K562 (cell line): ENCODE measurements around the gene ACCSL. TPM values are rescaled to one million over a fixed set of nuclear protein-coding genes. Genes with fewer than 3 reads are reported as not detected.

ENCODE experiments used
- ATAC-seq: fragments of 200-7000 bp; cut with Tn5 transposase; 3 replicates; pipeline ENCODE4 v1.9.1; 2020; ENCODE audit warnings: moderate library complexity
- BruUV-seq: library from RNA; stranded (reverse); fragments of 400-500 nt; replicated peaks from 2 replicates; lab custom pipeline; 2021; lab: Mats Ljungman, UMichigan
- CTCF ChIA-PET: fragments of 300-600 bp; formaldehyde crosslinking; extraction: SDS; loops from one replicate; lab custom pipeline; 2021; ENCODE audit warnings: low intra/inter-chr PET ratio; lab: Yijun Ruan, JAX
- POLR2A ChIA-PET: fragments of 300-600, 350-650 bp; sonication (Branson Sonifier 250); formaldehyde crosslinking; extraction: SDS; loops from one replicate; lab custom pipeline; 2021; ENCODE audit warnings: antibody characterized with exemption, inconsistent platforms; lab: Yijun Ruan, JAX
- DNase-seq, 4 experiments: peaks; one replicate each; pipeline versions ENCODE4 v3.0.0 to v3.0.0-alpha.2; 2011 to 2018; ENCODE audit warnings: low spot score in 3 of 4, mixed read lengths in 3 of 4; ENCODE audit errors: extremely low read depth in 1 of 4
- FAIRE-seq: peaks from 2 replicates; lab custom pipeline; 2011; peaks lifted over from hg19 to GRCh38; lab: Jason Lieb, UNC
- H2AFZ ChIP-seq: 2 replicates; pipeline ENCODE4 v1.6.0; 2011; ENCODE audit warnings: low read depth, low read length, control low read depth, inconsistent platforms
- H3K27ac ChIP-seq: fragments of 200-600 bp; 3 replicates; pipeline ENCODE4 v1.8.0; 2011; ENCODE audit warnings: low read depth, mild to moderate bottlenecking, control low read depth, inconsistent platforms, low read length, moderate library complexity, mixed read lengths; ENCODE audit errors: extremely low read depth
- H3K27me3 ChIP-seq, 2 experiments: fragments of 300-600 bp in 1 of 2; 2 replicates in 1 of 2; 3 replicates in 1 of 2; pipeline versions ENCODE4 v1.6.0 to v1.8.0; 2011; ENCODE audit warnings: inconsistent platforms in 2 of 2, low read length in 2 of 2, mild to moderate bottlenecking in 1 of 2, mixed read lengths in 1 of 2, moderate library complexity in 1 of 2; ENCODE audit not compliant: control insufficient read depth in 2 of 2, insufficient read depth in 2 of 2
- H3K36me3 ChIP-seq: fragments of 300-600 bp; 3 replicates; pipeline ENCODE4 v1.8.0; 2011; ENCODE audit warnings: mild to moderate bottlenecking, low read length, inconsistent platforms; ENCODE audit not compliant: control insufficient read depth, insufficient read depth
- H3K4me1 ChIP-seq, 2 experiments: fragments of 200-600 bp in 1 of 2; replicated peaks in 1 of 2; 2 replicates in 1 of 2; 3 replicates in 1 of 2; pipeline versions ENCODE4 v1.5.1 to v1.8.0; 2011; ENCODE audit warnings: inconsistent platforms in 2 of 2, low read length in 2 of 2, mild to moderate bottlenecking in 1 of 2, mixed read lengths in 1 of 2, moderate library complexity in 1 of 2; ENCODE audit not compliant: control insufficient read depth in 2 of 2, insufficient read depth in 2 of 2
- H3K4me2 ChIP-seq: 2 replicates; pipeline ENCODE4 v1.6.1; 2011; ENCODE audit warnings: low read length, control low read depth, inconsistent platforms, mixed read lengths; ENCODE audit not compliant: insufficient read depth
- H3K4me3 ChIP-seq: fragments of 200-600 bp; sonication (generic), shearing (Covaris generic); 2 replicates; pipeline ENCODE4 v1.5.1; 2016; ENCODE audit warnings: control low read depth, inconsistent platforms
- H3K79me2 ChIP-seq: fragments of 200-600 bp; 3 replicates; pipeline ENCODE4 v1.8.0; 2011; ENCODE audit warnings: low read length, inconsistent platforms; ENCODE audit not compliant: control insufficient read depth, insufficient read depth
- H3K9ac ChIP-seq, 2 experiments: 2 replicates each; pipeline versions ENCODE4 v1.6.0 to v1.6.1; 2011; ENCODE audit warnings: low read depth in 2 of 2, low read length in 2 of 2, control low read depth in 1 of 2, inconsistent platforms in 1 of 2, mild to moderate bottlenecking in 1 of 2, mixed read lengths in 1 of 2; ENCODE audit not compliant: insufficient read depth in 1 of 2
- H3K9me1 ChIP-seq: one replicate; pipeline ENCODE4 v1.6.0; 2011; ENCODE audit warnings: inconsistent platforms, mild to moderate bottlenecking, low read length, moderate library complexity; ENCODE audit not compliant: control insufficient read depth, insufficient read depth
- H3K9me3 ChIP-seq: replicated peaks from 2 replicates; pipeline ENCODE4 v1.5.1; 2011; ENCODE audit warnings: low read depth, low read length, inconsistent platforms; ENCODE audit not compliant: control insufficient read depth, insufficient read depth
- H4K20me1 ChIP-seq: replicated peaks from 2 replicates; pipeline ENCODE4 v1.6.1; 2011; ENCODE audit warnings: low read length, inconsistent platforms, mixed read lengths; ENCODE audit not compliant: control insufficient read depth, insufficient read depth
- BCOR ChIP-seq: fragments of 450-650 bp; IDR thresholded peaks from 2 replicates; pipeline ENCODE4 v1.6.1; 2016
- ELF1 ChIP-seq: fragments of 200-800 bp; sonication (Bioruptor generic); IDR thresholded peaks from 2 replicates; pipeline ENCODE4 v1.6.1; 2016; ENCODE audit warnings: missing genetic modification characterization, missing compliant biosample characterization
- HDAC1 ChIP-seq, 2 experiments: fragments of 450-650 bp; IDR thresholded peaks; 2 replicates each; pipeline ENCODE4 v1.6.1; 2016 to 2017; ENCODE audit warnings: inconsistent platforms in 1 of 2, mild to moderate bottlenecking in 1 of 2, moderate library complexity in 1 of 2
- RAD51 ChIP-seq: fragments of 450-650 bp; IDR thresholded peaks from 2 replicates; pipeline ENCODE4 v1.7.1; 2016; ENCODE audit warnings: low read depth, mild to moderate bottlenecking, borderline replicate concordance
- TEAD4 ChIP-seq, 2 experiments: sonication (generic) in 1 of 2; formaldehyde crosslinking in 1 of 2; IDR thresholded peaks; 2 replicates each; pipeline versions ENCODE4 v1.6.1 to v1.8.0; 2012 to 2022; ENCODE audit warnings: borderline replicate concordance in 1 of 2, inconsistent platforms in 1 of 2, low read length in 1 of 2, mild to moderate bottlenecking in 1 of 2, missing genetic modification reagents in 1 of 2
- TGIF2 ChIP-seq: sonication (generic); formaldehyde crosslinking; IDR thresholded peaks from 2 replicates; pipeline ENCODE4 v1.8.1; 2022; ENCODE audit warnings: mild to moderate bottlenecking, missing genetic modification reagents, moderate library complexity
- TSC22D4 ChIP-seq: fragments of 450-650 bp; IDR thresholded peaks from 2 replicates; pipeline ENCODE4 v1.6.1; 2016; ENCODE audit warnings: missing genetic modification characterization, missing biosample characterization, control low read depth
- YBX1 ChIP-seq: fragments of 450-650 bp; IDR thresholded peaks from 2 replicates; pipeline ENCODE4 v1.7.1; 2016; ENCODE audit warnings: mild to moderate bottlenecking
- ZKSCAN3 ChIP-seq: fragments of 250-450 bp; sonication (Bioruptor Pico); IDR thresholded peaks from 2 replicates; pipeline ENCODE4 v1.4.0; 2020
- ZNF444 ChIP-seq: fragments of 250-450 bp; sonication (Bioruptor Pico); IDR thresholded peaks from 2 replicates; pipeline ENCODE4 v1.4.0; 2020; ENCODE audit warnings: mild to moderate bottlenecking, moderate library complexity
- WGBS: fragments of 100-300 bp; shearing (Covaris generic); methylation state at CpG from one replicate; pipeline ENCODE4 v1.1.6; 2016; ENCODE audit warnings: low coverage, mixed read lengths; ENCODE audit not compliant: insufficient coverage; ENCODE audit errors: missing lambda C conversion rate; 5-methylcytosine and 5-hydroxymethylcytosine counted together
- in situ Hi-C: fragments of 300-500 bp; cut with MboI; formaldehyde crosslinking; loops from 4 replicates; pipeline ENCODE4 v1.15.0; 2018; ENCODE audit warnings: inconsistent platforms, mixed read lengths
- intact Hi-C: fragments of 100-400 bp; cut with micrococcal nuclease; formaldehyde crosslinking; loops from 2 replicates; pipeline ENCODE4 v1.14.2; 2022
- polyA plus RNA-seq, 8 experiments: library from polyadenylated mRNA; depleted of rRNA in 4 of 8; stranded (reverse) in 5 of 8; unstranded in 3 of 8; fragments of >200 nt; fragmentation: Nextera tagmentation in 2 of 8; fragmentation: Illumina TruSeq in 1 of 8; extraction: Ambion mirVana in 2 of 8; extraction: Trizol in 1 of 8; gene quantifications; 2 replicates each; pipeline versions ENCODE4 v1.2.1 to v1.2.3, GENCODE V29; 2011 to 2014; ENCODE audit warnings: inconsistent platforms in 1 of 8, missing spikeins in 1 of 8
- total RNA-seq, 7 experiments: library from RNA; depleted of rRNA in 6 of 7; stranded (reverse); fragments of >200 nt in 6 of 7; fragmentation: Illumina TruSeq in 2 of 7; extraction: Trizol in 2 of 7; gene quantifications; 2 replicates each; pipeline versions ENCODE4 v1.2.1 to v1.2.3, GENCODE V29; 2011 to 2021; ENCODE audit warnings: low replicate concordance in 1 of 7
- TF ChIP-seq, protein P1 (sequence below): fragments of 450-650 bp; formaldehyde crosslinking; IDR thresholded peaks from 2 replicates; pipeline ENCODE4 v1.4.0; 2022; ENCODE audit warnings: missing genetic modification characterization
- TF ChIP-seq, protein P2 (sequence below): fragments of 450-650 bp; formaldehyde crosslinking; IDR thresholded peaks from 2 replicates; pipeline ENCODE4 v1.4.0; 2020; ENCODE audit warnings: mild to moderate bottlenecking, mixed read lengths

ACCSL gene
- total and polyA plus RNA-seq, 9 of the 15 experiments (the other 6 are each of a cell fraction or from before 2014, with no cell fraction given) = not detected

DNA sequence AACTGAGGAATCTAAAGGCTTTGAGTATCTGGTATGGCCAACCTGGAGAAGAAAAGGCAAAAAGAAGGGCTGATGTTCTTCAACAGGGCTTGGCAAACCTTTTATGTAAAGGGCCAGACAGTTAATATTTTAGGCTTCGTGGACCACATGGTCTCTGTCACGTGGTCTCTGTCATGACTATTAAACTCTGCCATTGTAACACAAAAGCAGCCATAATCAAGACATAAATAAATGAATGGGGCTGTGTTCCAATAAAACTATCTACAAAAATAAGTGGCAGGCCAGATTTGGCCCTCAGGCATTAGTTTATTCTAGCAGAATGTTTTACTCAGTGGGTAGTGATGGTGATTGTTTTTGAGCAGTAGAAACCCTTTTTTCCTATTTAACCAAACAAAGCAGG is 483 bp upstream of the ACCSL start:
- in situ Hi-C loops = no loop called here
- no peaks in the 10 kb centered on the region; a peak in 1 of 5 replicates for H3K4me1 ChIP-seq
- TF ChIP-seq, protein P1, sequence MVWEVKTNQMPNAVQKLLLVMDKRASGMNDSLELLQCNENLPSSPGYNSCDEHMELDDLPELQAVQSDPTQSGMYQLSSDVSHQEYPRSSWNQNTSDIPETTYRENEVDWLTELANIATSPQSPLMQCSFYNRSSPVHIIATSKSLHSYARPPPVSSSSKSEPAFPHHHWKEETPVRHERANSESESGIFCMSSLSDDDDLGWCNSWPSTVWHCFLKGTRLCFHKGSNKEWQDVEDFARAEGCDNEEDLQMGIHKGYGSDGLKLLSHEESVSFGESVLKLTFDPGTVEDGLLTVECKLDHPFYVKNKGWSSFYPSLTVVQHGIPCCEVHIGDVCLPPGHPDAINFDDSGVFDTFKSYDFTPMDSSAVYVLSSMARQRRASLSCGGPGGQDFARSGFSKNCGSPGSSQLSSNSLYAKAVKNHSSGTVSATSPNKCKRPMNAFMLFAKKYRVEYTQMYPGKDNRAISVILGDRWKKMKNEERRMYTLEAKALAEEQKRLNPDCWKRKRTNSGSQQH (CRISPR knock-in tag) = no peak
- TF ChIP-seq HDAC1 (IDR thresholded peaks at IDR 0.05) (no peak), TEAD4 (IDR thresholded peaks at IDR 0.05; ENCODE audit: low read length) (no peak), TEAD4 (CRISPR knock-in tag; IDR thresholded peaks at IDR 0.05; ENCODE audit: borderline replicate concordance) (no peak), ZKSCAN3 (CRISPR knock-in tag) (no peak), BCOR (no peak), ELF1 (tag) (no peak), TGIF2 (CRISPR knock-in tag) (no peak), TSC22D4 (tag) (no peak), RAD51 (peak; percentile 63; the same call in 1 of the 2 replicates), YBX1 (no peak), ZNF444 (CRISPR knock-in tag) (no peak)
- TF ChIP-seq, protein P2, sequence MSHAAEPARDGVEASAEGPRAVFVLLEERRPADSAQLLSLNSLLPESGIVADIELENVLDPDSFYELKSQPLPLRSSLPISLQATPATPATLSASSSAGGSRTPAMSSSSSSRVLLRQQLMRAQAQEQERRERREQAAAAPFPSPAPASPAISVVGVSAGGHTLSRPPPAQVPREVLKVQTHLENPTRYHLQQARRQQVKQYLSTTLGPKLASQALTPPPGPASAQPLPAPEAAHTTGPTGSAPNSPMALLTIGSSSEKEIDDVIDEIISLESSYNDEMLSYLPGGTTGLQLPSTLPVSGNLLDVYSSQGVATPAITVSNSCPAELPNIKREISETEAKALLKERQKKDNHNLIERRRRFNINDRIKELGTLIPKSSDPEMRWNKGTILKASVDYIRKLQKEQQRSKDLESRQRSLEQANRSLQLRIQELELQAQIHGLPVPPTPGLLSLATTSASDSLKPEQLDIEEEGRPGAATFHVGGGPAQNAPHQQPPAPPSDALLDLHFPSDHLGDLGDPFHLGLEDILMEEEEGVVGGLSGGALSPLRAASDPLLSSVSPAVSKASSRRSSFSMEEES = peak; percentile 69

More for the DNA sequence above, 483 bp upstream of the ACCSL start:
- Histone ChIP-seq H3K9me1 (peaks cover 5% of the 10 kb centered on the region), H3K27ac (no peak overlapping the region), H3K79me2 (no peaks in the 10 kb centered on the region), H4K20me1 (no peaks in the 10 kb centered on the region), H2AFZ (no peak overlapping the region), H3K4me3 (no peak overlapping the region), H3K9me3 (no peaks in the 10 kb centered on the region), H3K9ac (no peak overlapping the region), H3K36me3 (no peaks in the 10 kb centered on the region), H3K27me3 (peaks cover 0 to 11% of the 10 kb centered on the region in 2 experiments; a peak in 4 of 5 replicates), H3K4me2 (no peak overlapping the region)
- FAIRE-seq (no peak), ATAC-seq (no peak), DNase-seq (no peak)
- 0% methylated on average over 2 of the region's 2 CpGs for WGBS
- no TSS peak for BruUV-seq
- ChIA-PET POLR2A (no interaction called here), CTCF (interaction anchor here (0.5 kb wide), 1 partner anchor 562 kb away, joined by 3 read pairs; no protein-coding TSS in a partner anchor)
- intact Hi-C loops = no loop called here
